Spinal cord (tissue), 10 donors: Measurements from ENCODE around the gene EPHB1. TPM values are rescaled to one million over a fixed set of nuclear protein-coding genes. Genes with fewer than 3 reads are reported as not detected.

Source experiments
- DNase-seq, 6 donors: peaks; one replicate each; pipeline versions ENCODE4 v3.0.0 to v3.0.0-alpha.2; 2013 to 2015; ENCODE audit warnings: low spot score in 6 of 6, low read depth in 4 of 6
- H3K27ac ChIP-seq: one replicate; pipeline ENCODE4 v1.5.1; 2013; ENCODE audit warnings: low read depth, low read length, control low read depth
- H3K27me3 ChIP-seq: one replicate; pipeline ENCODE4 v1.6.1; 2013; ENCODE audit warnings: low read length; ENCODE audit not compliant: control insufficient read depth, insufficient read depth
- H3K36me3 ChIP-seq: one replicate; pipeline ENCODE4 v1.6.1; 2013; ENCODE audit warnings: low read length; ENCODE audit not compliant: control insufficient read depth, insufficient read depth
- H3K4me1 ChIP-seq: one replicate; pipeline ENCODE4 v1.6.1; 2013; ENCODE audit warnings: low read length; ENCODE audit not compliant: control insufficient read depth, insufficient read depth
- H3K4me3 ChIP-seq: one replicate; pipeline ENCODE4 v1.5.1; 2013; ENCODE audit warnings: low read depth, low read length, control low read depth
- H3K9me3 ChIP-seq: one replicate; pipeline ENCODE4 v1.6.1; 2013; ENCODE audit warnings: low read length; ENCODE audit not compliant: control insufficient read depth, insufficient read depth
- WGBS: methylation state at CpG from one replicate; pipeline ENCODE4 v1.1.5; 2013; ENCODE audit warnings: missing lambda C conversion rate; ENCODE audit not compliant: insufficient coverage; 5-methylcytosine and 5-hydroxymethylcytosine counted together
- polyA plus RNA-seq, 2 donors: library from polyadenylated mRNA; unstranded; fragments of 120-200 nt; gene quantifications; one replicate each; pipeline ENCODE4 v1.2.1, GENCODE V29; 2013; ENCODE audit not compliant: insufficient read length in 2 of 2
- total RNA-seq, 2 donors: library from RNA; depleted of rRNA in 1 of 2; stranded (reverse); fragments of 120-200 nt in 1 of 2; fragments of >200 nt in 1 of 2; gene quantifications; one replicate each; pipeline versions ENCODE4 v1.2.3 to v1.2.4, GENCODE V29; 2013 to 2014
- donor health status: healthy.

The EPHB1 gene
- total and polyA plus RNA-seq, 4 donors, result 10.0 to 47.6 (median 22.8) TPM

DNA sequence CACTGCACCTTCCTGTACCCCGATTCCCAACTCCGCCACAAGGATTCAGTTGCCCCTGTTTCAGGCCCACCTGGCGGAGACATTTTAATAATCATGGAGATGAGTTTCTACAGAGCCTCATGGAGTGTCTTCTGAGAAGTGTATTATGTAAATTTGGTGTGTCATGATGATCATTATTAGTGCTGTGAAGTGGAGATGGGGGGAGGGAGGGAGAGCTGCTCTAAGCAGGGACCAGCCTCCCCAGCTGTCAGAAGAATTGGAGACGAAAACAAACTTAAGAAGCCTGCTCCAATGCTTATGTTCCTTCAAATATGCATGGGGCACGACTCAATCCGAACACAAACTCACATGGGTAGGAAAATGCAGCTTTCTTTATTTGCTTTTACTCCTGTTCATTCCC, 127.8 kb downstream of the EPHB1 start:
- WGBS, result 90% methylated on average over 5 of the region's 6 CpGs
- no peak for DNase-seq
- no peaks in the 10 kb centered on the region for H3K36me3 ChIP-seq
- H3K9me3 ChIP-seq, result peaks cover 2% of the 10 kb centered on the region
- no peak overlapping the region for H3K4me3 ChIP-seq
- no peak overlapping the region for H3K27ac ChIP-seq
- H3K4me1 ChIP-seq, result peaks cover 3% of the 10 kb centered on the region
- H3K27me3 ChIP-seq, result no peaks in the 10 kb centered on the region

DNA sequence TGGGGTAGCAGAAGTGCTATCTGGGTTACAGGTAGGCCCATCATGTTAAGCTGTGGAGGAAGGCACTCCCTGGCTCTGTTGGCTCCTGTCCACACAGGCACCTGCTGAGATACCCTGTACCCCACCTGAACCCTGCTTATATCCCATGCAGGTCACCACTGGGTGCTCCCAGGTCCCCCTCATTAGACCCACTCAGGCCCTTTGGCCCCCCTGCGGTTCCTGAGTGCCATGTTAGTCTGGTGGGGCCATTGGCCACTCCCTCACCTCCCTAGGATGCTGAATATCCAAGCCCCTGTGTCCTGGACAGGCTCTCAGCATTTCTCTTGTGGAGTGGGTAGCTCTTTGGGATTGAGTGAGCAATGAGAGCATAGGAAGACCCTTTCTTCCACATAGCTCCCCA, 128.2 kb downstream of the EPHB1 start:
- no peak overlapping the region for H3K27ac ChIP-seq
- peaks cover 2% of the 10 kb centered on the region for H3K9me3 ChIP-seq
- no peaks in the 10 kb centered on the region for H3K27me3 ChIP-seq
- no peak for DNase-seq
- H3K4me3 ChIP-seq, result no peak overlapping the region
- 86% methylated on average over 1 of the region's 1 CpG for WGBS
- H3K4me1 ChIP-seq, result peaks cover 3% of the 10 kb centered on the region
- H3K36me3 ChIP-seq, result no peaks in the 10 kb centered on the region

DNA sequence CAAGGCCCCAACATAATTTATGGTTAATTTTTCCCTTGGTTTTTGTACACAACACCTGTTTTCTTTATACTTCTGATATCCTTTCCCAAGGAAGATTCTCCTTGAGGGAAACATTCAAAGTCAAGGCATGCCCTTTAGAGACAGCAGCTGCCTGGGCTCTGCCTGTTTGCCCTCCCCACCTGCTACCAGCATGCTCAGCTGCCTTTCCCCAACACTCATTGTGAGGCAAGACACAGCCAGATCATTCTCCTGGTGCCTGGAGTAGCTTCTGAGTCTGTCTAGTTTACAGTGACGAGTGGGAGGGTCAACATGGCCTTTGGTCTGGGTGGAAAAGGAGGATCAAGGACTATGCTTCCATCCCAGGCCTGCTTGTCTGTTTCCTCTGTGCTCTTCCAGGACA, 132.5 kb downstream of the EPHB1 start:
- DNase-seq, result no peak
- no CpG with 5 or more reads among the region's 1 CpG for WGBS
- H3K27ac ChIP-seq, result no peak overlapping the region
- H3K27me3 ChIP-seq, result no peaks in the 10 kb centered on the region
- no peaks in the 10 kb centered on the region for H3K4me1 ChIP-seq
- no peak overlapping the region for H3K4me3 ChIP-seq
- peaks cover 2% of the 10 kb centered on the region for H3K9me3 ChIP-seq
- H3K36me3 ChIP-seq, result no peaks in the 10 kb centered on the region

DNA sequence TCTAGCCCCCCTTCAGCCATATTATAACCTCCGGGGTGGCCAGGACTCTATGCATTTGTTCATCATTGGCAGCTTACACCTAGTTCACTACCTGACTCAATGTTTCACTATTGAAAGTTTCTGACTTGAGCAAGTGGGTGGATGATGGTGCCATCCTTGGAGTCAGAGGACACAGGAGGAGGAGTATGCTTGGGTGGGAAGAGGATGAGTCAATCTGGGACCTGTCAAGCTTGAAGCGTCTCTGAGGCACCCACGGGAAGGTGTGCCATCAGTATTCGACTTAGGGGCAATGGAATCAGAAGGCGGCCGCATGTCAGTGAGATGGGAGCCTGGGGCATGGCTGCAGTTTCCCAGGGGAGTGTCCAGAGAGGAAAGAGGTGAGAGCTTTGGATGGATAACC, 133.3 kb downstream of the EPHB1 start:
- Histone ChIP-seq H3K36me3 (no peaks in the 10 kb centered on the region), H3K4me1 (no peaks in the 10 kb centered on the region), H3K27ac (no peak overlapping the region), H3K4me3 (no peak overlapping the region), H3K9me3 (peaks cover 2% of the 10 kb centered on the region), H3K27me3 (no peaks in the 10 kb centered on the region)
- no peak for DNase-seq
- 55% methylated on average over 5 of the region's 6 CpGs for WGBS

DNA sequence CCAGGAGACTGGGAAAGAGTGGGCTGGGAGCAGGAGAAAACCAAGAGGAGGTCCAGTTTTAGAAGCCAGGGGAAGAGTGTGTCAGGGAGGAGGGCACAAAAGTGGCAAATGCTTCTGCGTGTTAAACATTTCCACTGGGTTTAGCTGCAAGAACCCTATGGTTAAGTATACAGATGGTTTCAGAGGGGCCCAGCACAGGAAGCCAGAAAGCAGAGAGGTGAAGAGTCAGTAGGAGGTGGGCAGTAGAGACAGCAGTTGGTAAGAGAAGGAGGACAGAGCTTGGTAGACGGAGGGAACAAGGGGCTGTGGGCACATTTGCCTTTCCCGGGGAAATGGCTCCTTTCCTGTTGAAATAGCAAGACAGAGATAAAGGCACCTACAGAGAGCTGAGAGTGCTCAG, 133.8 kb downstream of the EPHB1 start:
- H3K4me3 ChIP-seq, result no peak overlapping the region
- H3K4me1 ChIP-seq, result no peaks in the 10 kb centered on the region
- no peaks in the 10 kb centered on the region for H3K27me3 ChIP-seq
- 64% methylated on average over 3 of the region's 3 CpGs for WGBS
- H3K27ac ChIP-seq, result no peak overlapping the region
- H3K9me3 ChIP-seq, result peaks cover 2% of the 10 kb centered on the region
- no peak for DNase-seq
- H3K36me3 ChIP-seq, result no peaks in the 10 kb centered on the region

DNA sequence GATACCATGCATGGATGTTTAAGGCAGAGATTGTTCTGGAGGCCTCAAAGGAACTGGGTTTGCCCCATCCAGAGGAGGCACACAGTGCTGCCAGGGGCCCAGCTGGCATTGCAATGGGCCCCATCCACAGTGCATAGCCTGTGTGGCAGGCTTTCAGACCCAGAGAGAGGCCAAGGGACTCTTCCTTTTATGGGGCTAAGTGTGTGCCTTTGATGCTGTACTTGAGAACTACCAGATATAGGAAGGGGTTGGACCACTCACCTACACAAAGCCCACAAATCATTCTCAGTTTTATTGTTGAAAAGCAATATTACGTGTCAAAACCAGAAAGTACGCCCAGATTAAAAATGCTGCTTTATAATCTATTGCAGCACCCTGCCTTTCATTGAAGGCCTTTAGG, 134.9 kb downstream of the EPHB1 start:
- H3K9me3 ChIP-seq, result no peaks in the 10 kb centered on the region
- no peaks in the 10 kb centered on the region for H3K36me3 ChIP-seq
- no peaks in the 10 kb centered on the region for H3K27me3 ChIP-seq
- no peak overlapping the region for H3K4me3 ChIP-seq
- no peak overlapping the region for H3K27ac ChIP-seq
- DNase-seq, result no peak
- no peaks in the 10 kb centered on the region for H3K4me1 ChIP-seq
- 100% methylated on average over 1 of the region's 2 CpGs for WGBS

DNA sequence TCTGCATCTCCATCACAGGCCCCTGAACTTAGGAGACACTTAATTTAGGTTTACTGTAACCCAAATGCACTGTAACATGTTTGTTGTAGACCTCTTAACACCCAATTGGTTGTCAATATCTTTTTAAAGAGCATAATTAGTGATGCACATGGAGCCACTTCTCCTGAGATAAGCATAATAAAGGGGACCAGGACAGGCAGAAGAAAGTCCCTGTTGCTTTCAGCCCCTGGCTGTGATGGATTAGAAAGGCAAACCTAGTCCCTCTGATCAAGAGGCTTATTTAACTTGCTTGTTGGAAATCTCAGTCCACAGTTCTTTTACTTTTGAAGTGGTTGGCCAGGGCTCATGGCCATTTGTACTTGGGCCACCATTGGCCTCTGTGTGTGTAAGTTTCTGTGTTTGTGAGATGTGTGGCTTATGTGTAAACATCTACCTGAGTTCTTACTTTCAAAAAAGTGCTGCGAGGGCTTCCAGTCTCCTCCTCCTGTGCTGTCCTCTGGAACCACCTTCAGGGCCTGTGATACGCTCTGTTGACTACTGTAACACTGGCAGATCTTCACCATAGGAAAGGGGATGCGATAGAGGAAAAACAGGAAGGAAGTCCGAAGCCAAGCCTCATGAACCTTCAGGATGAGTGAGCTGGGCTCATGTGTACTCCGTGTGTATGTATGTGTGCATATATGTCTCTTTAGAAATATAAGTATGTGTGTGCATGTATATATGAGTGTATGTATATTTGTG, 136.2 kb downstream of the EPHB1 start:
- WGBS, result 69% methylated on average over 5 of the region's 5 CpGs
- DNase-seq, result no peak
- Histone ChIP-seq H3K9me3 (no peaks in the 10 kb centered on the region), H3K36me3 (no peaks in the 10 kb centered on the region), H3K4me1 (peaks cover 4% of the 10 kb centered on the region), H3K27ac (no peak overlapping the region), H3K27me3 (no peaks in the 10 kb centered on the region), H3K4me3 (no peak overlapping the region)

DNA sequence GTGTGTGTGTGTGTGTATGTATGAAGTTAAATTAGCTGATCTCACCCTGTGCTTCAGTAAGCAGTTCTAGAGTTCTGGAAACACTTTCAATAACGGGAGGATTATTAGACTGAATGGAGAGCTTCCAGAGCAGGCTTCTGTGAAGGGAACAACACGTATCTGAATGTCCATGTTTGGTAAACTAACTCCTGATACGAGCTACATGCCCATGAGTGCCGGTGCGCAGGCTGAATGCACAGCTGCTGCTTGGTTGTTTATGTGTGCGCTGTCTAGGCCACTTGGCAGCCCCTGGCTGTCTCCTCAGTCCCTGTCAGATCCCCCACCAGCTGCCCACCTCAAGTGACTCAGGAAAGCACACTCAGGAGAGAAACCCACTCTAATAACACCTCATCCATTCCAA, 137.0 kb downstream of the EPHB1 start:
- WGBS, result 62% methylated on average over 5 of the region's 6 CpGs
- H3K9me3 ChIP-seq, result no peaks in the 10 kb centered on the region
- peak in 1 of 6 donors; percentile 47 for DNase-seq
- no peak overlapping the region for H3K4me3 ChIP-seq
- H3K27me3 ChIP-seq, result no peaks in the 10 kb centered on the region
- H3K4me1 ChIP-seq, result peaks cover 8% of the 10 kb centered on the region
- H3K27ac ChIP-seq, result no peak overlapping the region
- H3K36me3 ChIP-seq, result no peaks in the 10 kb centered on the region

DNA sequence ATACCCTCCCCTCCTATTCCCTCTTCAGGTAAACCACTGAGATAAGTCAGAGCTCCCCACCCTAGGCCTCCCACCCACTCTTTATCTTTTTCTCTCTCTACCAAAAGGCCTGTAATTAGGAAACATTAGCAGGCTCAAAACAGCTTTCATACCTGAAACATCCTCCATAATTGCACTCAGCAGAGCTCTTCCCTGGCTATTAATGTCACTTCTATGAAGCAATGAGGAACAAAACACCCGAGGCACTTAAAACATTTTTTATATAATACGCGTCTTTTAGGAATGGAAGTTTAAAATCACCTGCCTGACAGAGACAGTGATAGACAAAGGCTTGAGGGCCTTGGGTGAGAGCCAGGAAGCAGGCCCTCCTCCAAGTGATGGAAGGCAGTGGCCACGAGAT, 138.9 kb downstream of the EPHB1 start:
- Histone ChIP-seq H3K27me3 (no peaks in the 10 kb centered on the region), H3K4me3 (no peak overlapping the region), H3K27ac (no peak overlapping the region), H3K9me3 (no peaks in the 10 kb centered on the region), H3K4me1 (peaks cover 23% of the 10 kb centered on the region), H3K36me3 (no peaks in the 10 kb centered on the region)
- WGBS, result 80% methylated on average over 1 of the region's 4 CpGs
- peak in 1 of 6 donors; percentile 82 for DNase-seq

DNA sequence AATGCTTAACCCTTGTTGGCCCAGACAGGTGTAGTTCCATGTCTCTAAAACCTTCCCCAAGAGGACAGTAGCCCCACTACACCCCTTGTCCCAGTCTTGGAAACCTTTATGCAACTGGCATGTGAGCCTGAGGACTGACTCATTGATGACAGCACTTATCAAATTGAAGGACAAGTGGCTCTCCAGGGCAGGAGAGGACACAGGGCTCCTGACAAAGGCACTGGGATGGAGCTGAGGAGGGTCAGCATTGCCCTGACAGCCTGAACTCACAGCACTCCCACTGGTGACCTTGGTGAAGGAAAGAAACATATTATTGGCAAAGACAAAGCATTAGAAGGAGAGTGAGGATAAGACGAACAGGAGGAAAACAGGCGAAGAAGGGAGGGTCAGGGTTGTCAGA, 139.9 kb downstream of the EPHB1 start:
- no peak overlapping the region for H3K27ac ChIP-seq
- H3K36me3 ChIP-seq, result peaks cover 3% of the 10 kb centered on the region
- DNase-seq, result no peak
- H3K4me1 ChIP-seq, result peaks cover 28% of the 10 kb centered on the region
- H3K9me3 ChIP-seq, result no peaks in the 10 kb centered on the region
- no peaks in the 10 kb centered on the region for H3K27me3 ChIP-seq
- 83% methylated on average over 2 of the region's 2 CpGs for WGBS
- no peak overlapping the region for H3K4me3 ChIP-seq
